IPS-18a (cell line): ENCODE measurements around the gene RGS14.

Source experiments
- H3K27ac ChIP-seq: one replicate; pipeline ENCODE4 v1.5.1; 2013; ENCODE audit warnings: low read length
- H3K27me3 ChIP-seq: one replicate; pipeline ENCODE4 v1.6.1; 2013; ENCODE audit warnings: mild to moderate bottlenecking, low read length; ENCODE audit not compliant: control insufficient read depth, insufficient read depth
- H3K36me3 ChIP-seq: one replicate; pipeline ENCODE4 v1.6.1; 2013; ENCODE audit warnings: low read depth, low read length; ENCODE audit not compliant: control insufficient read depth
- H3K4me1 ChIP-seq: one replicate; pipeline ENCODE4 v1.6.1; 2013; ENCODE audit warnings: low read depth, low read length; ENCODE audit not compliant: control insufficient read depth
- H3K4me3 ChIP-seq: one replicate; pipeline ENCODE4 v1.5.1; 2013; ENCODE audit warnings: low read length
- H3K9ac ChIP-seq: one replicate; pipeline ENCODE4 v1.6.1; 2013; ENCODE audit warnings: mild to moderate bottlenecking, low read length, moderate library complexity
- H3K9me3 ChIP-seq: one replicate; pipeline ENCODE4 v1.6.1; 2013; ENCODE audit warnings: low read depth, low read length; ENCODE audit not compliant: control insufficient read depth

Gene RGS14

DNA sequence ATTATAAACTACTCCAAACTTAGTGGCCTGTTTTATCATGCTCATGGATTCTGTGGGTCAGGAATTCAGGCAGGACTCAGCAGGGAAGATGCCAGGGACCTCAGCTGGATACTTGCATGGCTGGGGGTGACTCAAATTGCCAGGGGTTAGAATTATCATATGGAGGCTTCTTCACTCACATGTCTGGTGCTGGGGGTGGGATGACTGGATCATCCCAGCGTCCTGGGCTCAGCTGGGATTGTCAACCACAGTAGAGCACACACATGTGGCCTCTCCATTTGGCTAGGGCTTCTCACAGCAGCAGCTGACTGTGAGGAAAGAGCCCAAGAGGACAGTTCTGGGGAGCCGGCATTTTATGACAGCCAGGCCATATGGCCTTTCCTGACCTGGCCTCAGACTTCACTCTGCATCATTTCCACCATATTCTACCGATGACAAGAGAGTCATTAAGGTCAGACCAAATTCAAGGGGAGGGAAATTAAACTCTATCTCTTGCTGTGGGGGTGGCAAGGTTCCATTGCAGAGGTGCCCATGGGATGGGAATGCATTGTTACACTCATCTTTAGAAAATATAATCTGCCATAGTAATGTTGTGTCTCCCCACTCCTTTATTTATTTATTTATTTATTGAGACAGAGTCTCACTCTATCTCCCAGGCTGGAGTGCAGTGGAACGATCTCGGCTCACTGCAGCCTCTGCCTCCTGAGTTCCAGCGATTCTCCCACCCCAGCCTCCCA, 63.5 kb downstream of the RGS14 start:
- Histone ChIP-seq H3K9ac (no peak overlapping the region), H3K9me3 (no peaks in the 10 kb centered on the region), H3K36me3 (no peaks in the 10 kb centered on the region), H3K4me3 (no peak overlapping the region), H3K27ac (no peak overlapping the region), H3K4me1 (peaks cover 3% of the 10 kb centered on the region), H3K27me3 (no peaks in the 10 kb centered on the region)
